Posterior cingulate gyrus (tissue), 11 donors: ENCODE data around the gene ANKRD34A.

Experiments
- DNase-seq, 10 donors: peaks; one replicate each; pipeline versions ENCODE4 v3.0.0 to v3.0.0-alpha.2; 2020 to 2021; ENCODE audit warnings: mixed read lengths in 3 of 10
- intact Hi-C: fragments of 100-400 bp; cut with DNase I; formaldehyde crosslinking; loops from one replicate; pipeline ENCODE4 v1.15.1; 2023

ANKRD34A gene

GRCh38 chr1:145991735-145992412, 27.5 kb upstream of the ANKRD34A start:
- intact Hi-C loops: no loop called here
- DNase-seq: no peak

GRCh38 chr1:145990249-145990855, 26.0 kb upstream of the ANKRD34A start:
- intact Hi-C loops: no loop called here
- no peak for DNase-seq

GRCh38 chr1:145988773-145989172, 24.4 kb upstream of the ANKRD34A start:
- DNase-seq: no peak
- intact Hi-C loops: no loop called here

GRCh38 chr1:145987926-145988325, 23.6 kb upstream of the ANKRD34A start:
- intact Hi-C loops: no loop called here
- no peak for DNase-seq

GRCh38 chr1:145986551-145986950, 22.2 kb upstream of the ANKRD34A start:
- no peak for DNase-seq
- intact Hi-C loops: no loop called here

GRCh38 chr1:145985502-145986439, 21.4 kb upstream of the ANKRD34A start:
- DNase-seq: no peak
- intact Hi-C loops: no loop called here

GRCh38 chr1:145985129-145985501, 20.7 kb upstream of the ANKRD34A start:
- intact Hi-C loops: no loop called here
- no peak for DNase-seq

GRCh38 chr1:145983960-145984830, 19.8 kb upstream of the ANKRD34A start:
- no peak for DNase-seq

GRCh38 chr1:145983206-145983675, 18.9 kb upstream of the ANKRD34A start:
- intact Hi-C loops: no loop called here
- no peak for DNase-seq

More at GRCh38 chr1:145983960-145984830, 19.8 kb upstream of the ANKRD34A start:
- intact Hi-C loops: no loop called here

GRCh38 chr1:145982010-145982723, 17.8 kb upstream of the ANKRD34A start:
- intact Hi-C loops: no loop called here
- no peak for DNase-seq

- intact Hi-C loops: no loop called here
- no peak for DNase-seq
Measured at GRCh38 chr1:145980457-145980994, 16.2 kb upstream of the ANKRD34A start.

- DNase-seq: no peak
- intact Hi-C loops: loop anchor here (1.0 kb wide), 1 partner anchor 16 kb away; the partner anchor contains the start of gene TXNIP
Measured at GRCh38 chr1:145979746-145980456, 15.5 kb upstream of the ANKRD34A start.

GRCh38 chr1:145978854-145979745, 14.7 kb upstream of the ANKRD34A start:
- DNase-seq: peak; percentile 78 to 98 (median 88)
- intact Hi-C loops: loop anchor here (1.0 kb wide), 1 partner anchor 17 kb away; the partner anchor contains the start of gene TXNIP

GRCh38 chr1:145978471-145978853, 14.1 kb upstream of the ANKRD34A start:
- intact Hi-C loops: no loop called here

GRCh38 chr1:145977486-145978470, 13.4 kb upstream of the ANKRD34A start:
- DNase-seq: peak in 8 of 10 donors; percentile 40 to 93 (median 76)
- intact Hi-C loops: loop anchor here (1.0 kb wide), 2 partner anchors 30 to 36 kb away; no protein-coding TSS in a partner anchor

More at GRCh38 chr1:145978471-145978853, 14.1 kb upstream of the ANKRD34A start:
- DNase-seq: no peak

- intact Hi-C loops: loop anchor here (1.0 kb wide), 2 partner anchors 30 to 36 kb away; no protein-coding TSS in a partner anchor
- DNase-seq: no peak
Measured at GRCh38 chr1:145977016-145977415, 12.6 kb upstream of the ANKRD34A start.
